ENCODE measurements around the gene PNMA5.

DNA sequence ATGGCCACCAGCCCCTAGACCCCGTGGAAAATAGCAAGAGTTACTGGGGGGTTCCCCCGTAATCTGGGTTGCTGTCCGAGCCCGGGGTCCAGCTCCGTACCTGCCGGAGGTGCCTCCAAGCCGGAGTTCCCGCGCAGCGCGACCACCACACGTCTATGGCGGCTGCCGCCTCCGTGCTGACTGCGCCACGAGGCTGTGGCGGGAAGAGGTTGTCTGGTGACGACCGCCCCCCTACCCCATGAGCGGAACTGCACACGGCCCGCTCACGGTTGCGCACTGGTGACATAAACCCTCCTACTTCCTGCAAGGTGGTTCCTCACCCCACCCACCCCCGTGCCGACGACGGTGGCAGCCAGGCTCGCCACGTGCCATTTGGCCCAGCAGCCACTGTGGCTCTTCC, at the start of gene PNMA5:
- TF ChIP-seq POLR2A (IDR thresholded peaks at IDR 0.05) (no peak), POLR2AphosphoS5 (IDR thresholded peaks at IDR 0.05) (no peak)

Data from suprapubic skin (tissue), 4 donors.